Activated CD4-positive, alpha-beta memory T cell treated with anti-CD3 and anti-CD28 coated beads for 36 hours (primary cell): ENCODE measurements around the gene BTN2A1. TPM values are rescaled to one million over a fixed set of nuclear protein-coding genes. Genes with fewer than 3 reads are reported as not detected.
"Not testable (repeated sequence)": the region's sequence is repeated elsewhere in the genome, so short reads cannot be mapped to it uniquely, and the experiment has no call there.

Source experiments
- CTCF ChIA-PET: fragments of 350-600 bp; sonication (Branson Sonifier 250); formaldehyde crosslinking; loops from one replicate; lab custom pipeline; 2021; ENCODE audit warnings: antibody characterized with exemption, inconsistent platforms; lab: Charles Lee
- POLR2A ChIA-PET: fragments of 350-600 bp; sonication (Branson Sonifier 250); formaldehyde crosslinking; loops from one replicate; lab custom pipeline; 2021; ENCODE audit warnings: antibody characterized with exemption; lab: Charles Lee
- DNase-seq: peaks from one replicate; pipeline ENCODE4 v3.0.0-alpha.2; 2020
- H3K27ac Mint-ChIP-seq: one replicate; pipeline ENCODE4 v1.8.0; 2021; ENCODE audit warnings: mixed read lengths
- H3K27me3 Mint-ChIP-seq: one replicate; pipeline ENCODE4 v1.8.0; 2021; ENCODE audit warnings: mixed read lengths
- H3K36me3 Mint-ChIP-seq: one replicate; pipeline ENCODE4 v1.8.0; 2021; ENCODE audit warnings: mixed read lengths
- H3K4me1 Mint-ChIP-seq: one replicate; pipeline ENCODE4 v1.8.0; 2021; ENCODE audit warnings: low read depth, mixed read lengths
- H3K4me3 Mint-ChIP-seq: one replicate; pipeline ENCODE4 v1.8.0; 2021; ENCODE audit warnings: mild to moderate bottlenecking, mixed read lengths
- H3K9me3 Mint-ChIP-seq: one replicate; pipeline ENCODE4 v1.8.0; 2021; ENCODE audit warnings: mixed read lengths
- intact Hi-C: fragments of 100-400 bp; cut with micrococcal nuclease; formaldehyde crosslinking; loops from one replicate; pipeline ENCODE4 v1.15.1; 2023
- total RNA-seq, 2 experiments: library from RNA; stranded (reverse); gene quantifications; one replicate each; pipeline ENCODE4 v1.2.3, GENCODE V29; 2021

The BTN2A1 gene
- total RNA-seq, 2 experiments from 2014 or later: 17.6 to 19.6 TPM

- peak; percentile 35 for DNase-seq
- H3K4me1 Mint-ChIP-seq: peaks cover 7% of the 10 kb centered on the region
- intact Hi-C loops: loop anchor here (1.0 to 2.0 kb wide), 3 partner anchors 18 to 79 kb away; partner anchors contain the start of genes BTN3A1 and BTN3A3
Measured at GRCh38 chr6:26420688-26421171, 37.0 kb upstream of the BTN2A1 start.

GRCh38 chr6:26421259-26422144, 36.3 kb upstream of the BTN2A1 start:
- DNase-seq: peak; percentile 62
- Mint-ChIP-seq H3K9me3 (peaks cover 28% of the 10 kb centered on the region), H3K27me3 (no peaks in the 10 kb centered on the region), H3K4me1 (peaks cover 7% of the 10 kb centered on the region), H3K27ac (no peak overlapping the region), H3K36me3 (peaks cover 18% of the 10 kb centered on the region), H3K4me3 (no peak overlapping the region)
- ChIA-PET CTCF (interaction anchor here (1.3 kb wide), 1 partner anchor 80 kb away, joined by 3 read pairs; no protein-coding TSS in a partner anchor), POLR2A (no interaction called here)
- intact Hi-C loops: loop anchor here (1.0 to 2.0 kb wide), 3 partner anchors 19 to 80 kb away; partner anchors contain the start of genes BTN3A1 and BTN3A3

More at GRCh38 chr6:26420688-26421171, 37.0 kb upstream of the BTN2A1 start:
- no peaks in the 10 kb centered on the region for H3K27me3 Mint-ChIP-seq
- H3K9me3 Mint-ChIP-seq: peaks cover 31% of the 10 kb centered on the region
- POLR2A ChIA-PET: no interaction called here
- peaks cover 24% of the 10 kb centered on the region for H3K36me3 Mint-ChIP-seq
- no peak overlapping the region for H3K27ac Mint-ChIP-seq
- CTCF ChIA-PET: interaction anchor here (1.3 kb wide), 1 partner anchor 81 kb away, joined by 3 read pairs; no protein-coding TSS in a partner anchor
- H3K4me3 Mint-ChIP-seq: no peak overlapping the region

GRCh38 chr6:26422329-26422728, 35.4 kb upstream of the BTN2A1 start:
- Mint-ChIP-seq H3K27me3 (no peaks in the 10 kb centered on the region), H3K4me3 (no peak overlapping the region)

GRCh38 chr6:26426691-26427450, 30.9 kb upstream of the BTN2A1 start:
- H3K9me3 Mint-ChIP-seq: no peaks in the 10 kb centered on the region
- ChIA-PET CTCF (no interaction called here), POLR2A (no interaction called here)
- no peak for DNase-seq
- H3K36me3 Mint-ChIP-seq: peaks cover 24% of the 10 kb centered on the region
- H3K27ac Mint-ChIP-seq: no peak overlapping the region
- intact Hi-C loops: no loop called here
- peaks cover 6% of the 10 kb centered on the region for H3K4me1 Mint-ChIP-seq
- no peak overlapping the region for H3K4me3 Mint-ChIP-seq
- H3K27me3 Mint-ChIP-seq: no peaks in the 10 kb centered on the region

More at GRCh38 chr6:26422329-26422728, 35.4 kb upstream of the BTN2A1 start:
- Mint-ChIP-seq H3K36me3 (peaks cover 17% of the 10 kb centered on the region), H3K9me3 (peaks cover 20% of the 10 kb centered on the region), H3K4me1 (peaks cover 7% of the 10 kb centered on the region), H3K27ac (no peak overlapping the region)
- ChIA-PET POLR2A (no interaction called here), CTCF (no interaction called here)
- intact Hi-C loops: no loop called here
- no peak for DNase-seq

GRCh38 chr6:26427451-26427809, 30.3 kb upstream of the BTN2A1 start:
- POLR2A ChIA-PET: no interaction called here
- Mint-ChIP-seq H3K4me1 (peaks cover 3% of the 10 kb centered on the region), H3K27ac (no peak overlapping the region), H3K4me3 (no peak overlapping the region), H3K27me3 (no peaks in the 10 kb centered on the region), H3K36me3 (peaks cover 24% of the 10 kb centered on the region), H3K9me3 (no peaks in the 10 kb centered on the region)
- intact Hi-C loops: no loop called here
- CTCF ChIA-PET: no interaction called here
- DNase-seq: no peak

GRCh38 chr6:26428206-26428605, 29.5 kb upstream of the BTN2A1 start:
- Mint-ChIP-seq H3K27ac (no peak overlapping the region), H3K4me3 (no peak overlapping the region), H3K36me3 (peaks cover 24% of the 10 kb centered on the region), H3K27me3 (no peaks in the 10 kb centered on the region), H3K9me3 (no peaks in the 10 kb centered on the region), H3K4me1 (no peaks in the 10 kb centered on the region)
- no peak for DNase-seq
- intact Hi-C loops: no loop called here
- CTCF ChIA-PET: interaction anchor here (1.2 kb wide), 1 partner anchor 87 kb away, joined by 3 read pairs; no protein-coding TSS in a partner anchor
- POLR2A ChIA-PET: no interaction called here

- Mint-ChIP-seq H3K9me3 (peaks cover 12% of the 10 kb centered on the region), H3K36me3 (peaks cover 34% of the 10 kb centered on the region), H3K27me3 (no peaks in the 10 kb centered on the region), H3K4me3 (no peak overlapping the region), H3K4me1 (no peaks in the 10 kb centered on the region), H3K27ac (no peak overlapping the region)
- CTCF ChIA-PET: no interaction called here
- no peak for DNase-seq
- intact Hi-C loops: no loop called here
- POLR2A ChIA-PET: no interaction called here
Measured at GRCh38 chr6:26430787-26431186, 27.0 kb upstream of the BTN2A1 start.

- ChIA-PET CTCF (no interaction called here), POLR2A (no interaction called here)
- Mint-ChIP-seq H3K4me1 (no peaks in the 10 kb centered on the region), H3K36me3 (peaks cover 34% of the 10 kb centered on the region), H3K9me3 (peaks cover 12% of the 10 kb centered on the region), H3K27ac (no peak overlapping the region), H3K27me3 (no peaks in the 10 kb centered on the region), H3K4me3 (no peak overlapping the region)
- no peak for DNase-seq
- intact Hi-C loops: no loop called here
Measured at GRCh38 chr6:26431258-26432172, 26.2 kb upstream of the BTN2A1 start.

GRCh38 chr6:26432627-26433201, 25.0 kb upstream of the BTN2A1 start:
- H3K27ac Mint-ChIP-seq: no peak overlapping the region
- peaks cover 12% of the 10 kb centered on the region for H3K9me3 Mint-ChIP-seq
- DNase-seq: no peak
- no peaks in the 10 kb centered on the region for H3K27me3 Mint-ChIP-seq
- peaks cover 27% of the 10 kb centered on the region for H3K36me3 Mint-ChIP-seq
- POLR2A ChIA-PET: no interaction called here
- intact Hi-C loops: no loop called here
- no peak overlapping the region for H3K4me3 Mint-ChIP-seq
- H3K4me1 Mint-ChIP-seq: no peaks in the 10 kb centered on the region
- CTCF ChIA-PET: no interaction called here

- H3K36me3 Mint-ChIP-seq: peaks cover 23% of the 10 kb centered on the region
- H3K9me3 Mint-ChIP-seq: peaks cover 12% of the 10 kb centered on the region
- H3K27me3 Mint-ChIP-seq, CTCF ChIA-PET, H3K4me3 Mint-ChIP-seq, intact Hi-C loops, POLR2A ChIA-PET, H3K4me1 Mint-ChIP-seq, DNase-seq, H3K27ac Mint-ChIP-seq: not testable (repeated sequence)
Measured at GRCh38 chr6:26433680-26434079, 24.1 kb upstream of the BTN2A1 start.

- H3K9me3 Mint-ChIP-seq: peaks cover 12% of the 10 kb centered on the region
- peaks cover 12% of the 10 kb centered on the region for H3K4me1 Mint-ChIP-seq
- no peaks in the 10 kb centered on the region for H3K27me3 Mint-ChIP-seq
- ChIA-PET CTCF (interaction anchor here (1.1 kb wide), 1 partner anchor 28 kb away, joined by 3 read pairs; no protein-coding TSS in a partner anchor), POLR2A (no interaction called here)
- H3K27ac Mint-ChIP-seq: no peak overlapping the region
- intact Hi-C loops: no loop called here
- no peak for DNase-seq
- no peak overlapping the region for H3K4me3 Mint-ChIP-seq
- peaks cover 21% of the 10 kb centered on the region for H3K36me3 Mint-ChIP-seq
Measured at GRCh38 chr6:26436018-26436417, 21.7 kb upstream of the BTN2A1 start.
